ENCODE measurements around the gene ELP4.
"Not testable (repeated sequence)": the region's sequence is repeated elsewhere in the genome, so short reads cannot be mapped to it uniquely, and the experiment has no call there.

Gene ELP4, protein sequence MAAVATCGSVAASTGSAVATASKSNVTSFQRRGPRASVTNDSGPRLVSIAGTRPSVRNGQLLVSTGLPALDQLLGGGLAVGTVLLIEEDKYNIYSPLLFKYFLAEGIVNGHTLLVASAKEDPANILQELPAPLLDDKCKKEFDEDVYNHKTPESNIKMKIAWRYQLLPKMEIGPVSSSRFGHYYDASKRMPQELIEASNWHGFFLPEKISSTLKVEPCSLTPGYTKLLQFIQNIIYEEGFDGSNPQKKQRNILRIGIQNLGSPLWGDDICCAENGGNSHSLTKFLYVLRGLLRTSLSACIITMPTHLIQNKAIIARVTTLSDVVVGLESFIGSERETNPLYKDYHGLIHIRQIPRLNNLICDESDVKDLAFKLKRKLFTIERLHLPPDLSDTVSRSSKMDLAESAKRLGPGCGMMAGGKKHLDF

DNA sequence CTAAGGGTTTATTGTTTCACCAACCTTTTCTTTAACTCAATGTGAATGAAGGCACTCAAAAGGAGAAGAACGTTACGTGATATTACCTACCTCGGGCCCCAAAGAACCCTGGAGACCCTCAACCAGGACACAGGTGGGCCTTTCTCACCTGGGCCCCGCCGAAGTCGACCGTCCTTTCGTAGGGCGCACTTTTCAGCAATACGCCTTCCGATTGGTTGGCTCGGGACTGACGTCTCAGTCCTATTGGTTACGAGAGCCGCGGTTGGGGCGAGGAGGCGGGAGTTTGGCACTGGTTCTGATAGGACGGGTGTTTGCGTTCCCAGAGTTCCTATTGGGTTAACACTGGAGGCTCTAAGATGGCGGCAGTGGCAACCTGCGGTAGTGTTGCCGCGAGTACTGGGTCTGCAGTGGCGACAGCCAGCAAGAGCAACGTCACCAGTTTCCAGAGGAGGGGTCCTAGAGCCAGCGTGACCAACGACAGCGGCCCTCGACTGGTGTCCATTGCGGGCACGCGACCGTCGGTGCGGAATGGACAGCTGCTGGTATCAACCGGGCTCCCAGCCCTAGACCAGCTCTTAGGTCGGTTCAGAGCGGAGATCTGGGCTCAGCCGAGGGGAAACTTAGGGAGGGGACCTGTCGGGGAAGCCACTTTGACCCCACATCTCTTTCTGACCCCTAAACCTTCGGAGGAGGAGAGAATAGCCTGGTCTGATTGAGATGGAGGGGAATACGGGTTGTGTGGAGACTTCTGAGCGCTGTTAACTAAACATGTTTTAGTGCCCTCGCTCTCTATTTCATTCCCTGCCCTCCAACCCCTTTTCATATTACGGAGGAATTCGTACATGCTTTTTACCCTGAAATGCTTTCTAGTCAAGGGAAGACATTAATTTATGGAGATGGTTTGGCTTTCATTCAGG lies at the start of gene ELP4, which contains the start of gene IMMP1L:
Gene ELP4 (plus strand): TSS at position 339 of the 917 bp plus-strand sequence. CDS start 18 bp downstream, at position 357.
Gene IMMP1L (minus strand): TSS at position 194 of the 917 bp plus-strand sequence. CDS start 46,346 bp downstream, outside the sequence.
- peak; percentile 87 for DNase-seq (ENCODE audit: low read depth)

DNA sequence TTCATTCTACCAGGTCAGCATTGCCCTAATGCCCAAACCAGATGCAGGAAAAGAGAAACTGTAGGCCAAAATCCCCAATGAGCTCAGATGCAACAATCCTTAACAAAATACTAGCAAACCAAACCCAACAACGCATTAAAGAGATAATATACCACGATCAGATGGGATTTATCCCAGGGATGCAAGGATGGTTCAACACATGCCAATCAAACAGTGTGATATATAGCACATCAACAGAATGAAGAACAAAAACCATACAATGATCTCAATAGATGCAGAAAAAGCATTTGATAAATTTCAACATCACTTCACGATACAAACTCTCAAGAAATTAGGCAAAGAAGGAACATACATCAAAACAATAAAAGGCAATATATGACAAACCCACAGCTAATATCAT lies 45.1 kb upstream of the ELP4 start:
- DNase-seq (ENCODE audit: low read depth) = no peak

DNA sequence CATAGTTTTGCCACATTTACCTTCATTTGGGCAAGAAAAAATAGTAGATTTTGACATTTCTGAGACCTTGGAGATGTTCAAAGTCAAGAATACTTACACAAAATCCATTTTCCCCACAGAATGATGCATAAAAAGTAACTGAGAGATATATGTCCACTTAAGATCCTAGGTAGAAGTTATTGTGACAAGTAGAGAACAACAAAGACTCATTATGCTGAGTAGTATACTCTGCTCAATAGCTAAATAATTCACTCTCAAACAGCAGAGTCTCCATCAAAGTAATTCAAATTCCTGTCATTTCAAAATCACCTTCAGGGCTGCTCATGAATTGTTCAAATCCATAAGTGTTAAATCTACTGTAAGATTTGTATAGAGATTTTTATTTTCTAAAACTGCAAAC lies 35.5 kb upstream of the ELP4 start:
- no peak for DNase-seq (ENCODE audit: low read depth)

DNA sequence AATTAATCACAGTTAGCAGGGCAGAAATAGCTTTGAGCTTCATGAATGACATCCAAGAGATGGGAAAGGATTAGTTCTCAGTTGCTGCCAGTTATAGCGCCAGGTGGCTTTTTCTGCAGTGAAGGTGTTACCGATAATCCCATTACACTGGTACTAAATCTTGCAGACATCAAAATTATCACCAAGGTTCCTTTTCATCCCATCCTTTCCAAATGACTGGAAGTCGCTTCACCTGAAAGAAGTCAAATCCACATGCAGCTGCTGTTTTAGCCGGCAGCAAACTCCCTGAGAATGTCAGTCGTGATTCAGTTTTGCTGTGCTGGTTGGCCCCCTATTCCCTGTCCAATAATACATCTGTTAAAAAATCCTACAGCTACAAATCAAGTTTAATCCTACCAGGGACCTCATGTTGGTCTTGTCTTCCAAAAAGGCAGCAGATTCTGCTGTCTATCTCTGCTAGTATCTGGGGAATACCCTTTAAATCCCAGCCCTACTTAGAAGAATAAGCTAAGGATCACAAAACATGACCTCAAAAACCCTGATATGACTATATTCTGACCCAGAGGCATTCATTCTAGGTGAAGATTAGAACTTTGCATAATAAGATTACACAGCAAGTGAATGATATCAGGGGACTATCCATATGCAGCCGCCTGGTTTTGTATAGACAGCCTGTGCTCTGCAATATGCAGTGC lies 31.9 kb upstream of the ELP4 start:
- DNase-seq (ENCODE audit: low read depth) = no peak

DNA sequence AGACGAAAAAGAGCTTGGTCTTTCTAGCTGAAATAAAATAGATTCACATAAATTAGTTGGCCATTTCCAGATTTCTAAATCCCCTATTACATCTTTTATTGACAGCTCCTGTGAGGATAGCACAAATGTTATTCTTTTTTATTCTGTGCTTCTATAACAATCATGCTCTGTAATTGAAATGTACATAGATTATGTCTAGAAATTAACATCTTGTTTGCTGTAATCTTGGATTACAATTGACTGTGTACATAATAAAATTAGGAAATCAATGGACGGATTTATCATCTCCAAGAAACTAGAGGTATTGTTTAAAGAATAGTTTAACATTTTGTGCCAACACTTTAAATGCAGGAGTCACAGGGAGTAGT lies 31.4 kb upstream of the ELP4 start:
- no peak for DNase-seq (ENCODE audit: low read depth)

DNA sequence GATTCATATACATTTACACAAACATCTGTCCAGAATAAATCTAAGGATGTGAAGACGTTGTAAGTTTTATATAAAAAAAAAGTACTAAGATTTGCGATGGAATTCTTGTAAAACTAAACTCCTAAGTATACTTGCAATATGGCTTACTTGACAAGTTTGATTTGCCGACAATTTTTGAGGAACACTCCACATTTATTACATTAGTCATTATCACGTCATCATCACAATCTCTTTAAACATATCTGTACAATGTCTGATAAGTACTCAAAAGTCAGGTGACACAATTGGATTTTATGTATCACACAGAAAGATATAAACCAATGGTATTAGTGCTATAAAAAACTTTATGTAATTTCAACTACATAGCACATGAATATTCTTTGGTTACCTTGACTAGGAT lies 30.5 kb upstream of the ELP4 start:
- no peak for DNase-seq (ENCODE audit: low read depth)

DNA sequence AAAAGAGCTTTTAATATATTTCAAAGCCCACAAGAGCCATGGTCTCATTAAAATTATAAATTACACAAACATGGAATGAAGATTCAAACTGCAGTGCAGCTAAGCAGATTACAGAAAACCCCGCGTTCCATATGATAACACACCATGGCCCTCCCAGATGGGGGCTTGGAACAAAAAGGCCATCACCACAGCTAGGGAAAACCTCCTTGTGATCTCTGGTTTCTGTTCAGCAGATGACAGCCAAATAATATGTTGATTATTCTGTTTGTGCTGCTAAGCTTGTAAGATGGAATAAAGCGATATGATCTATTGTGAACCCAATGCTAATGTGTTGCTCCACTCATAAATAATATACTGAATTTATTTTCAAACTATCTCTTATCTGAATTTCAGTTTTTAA lies 28.6 kb upstream of the ELP4 start:
- no peak for DNase-seq (ENCODE audit: low read depth)

DNA sequence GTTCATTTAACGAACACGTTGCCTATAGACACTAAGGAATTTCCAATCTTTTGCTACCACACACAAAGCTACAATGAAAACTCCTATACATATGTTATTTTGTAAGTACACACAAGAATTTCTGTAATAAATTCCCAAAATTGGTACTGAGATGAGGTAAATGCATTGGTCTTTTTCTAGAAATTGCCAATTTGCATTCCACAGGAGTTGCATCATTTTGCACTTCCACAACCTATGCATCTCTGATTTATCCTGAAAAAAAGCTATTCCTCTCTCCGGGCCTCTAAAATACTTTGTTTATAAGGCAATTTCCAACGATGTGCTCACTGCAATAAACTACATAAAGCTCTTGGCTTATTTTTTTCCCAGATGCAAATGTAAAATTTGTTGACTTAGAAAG lies 25.1 kb upstream of the ELP4 start:
- no peak for DNase-seq (ENCODE audit: low read depth)

DNA sequence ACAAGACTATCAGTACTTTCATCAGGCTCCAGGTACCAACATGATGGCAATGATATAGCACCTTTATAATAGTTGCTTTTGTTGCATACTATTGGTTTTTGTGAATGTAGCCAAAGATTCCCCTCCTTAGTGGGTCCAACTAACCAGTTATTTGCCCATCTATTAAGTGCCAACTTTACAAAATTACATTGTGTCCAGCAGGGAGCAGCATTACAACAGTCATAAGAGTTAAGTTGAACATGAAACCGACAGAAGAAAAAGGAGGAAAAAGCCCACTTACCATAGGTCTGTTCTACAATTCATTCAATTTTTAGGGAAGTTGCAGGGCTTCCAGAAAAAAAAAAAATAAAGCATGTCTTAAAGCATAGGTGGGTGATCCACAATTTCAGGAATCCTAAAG lies 21.7 kb upstream of the ELP4 start:
- no peak for DNase-seq (ENCODE audit: low read depth)

DNA sequence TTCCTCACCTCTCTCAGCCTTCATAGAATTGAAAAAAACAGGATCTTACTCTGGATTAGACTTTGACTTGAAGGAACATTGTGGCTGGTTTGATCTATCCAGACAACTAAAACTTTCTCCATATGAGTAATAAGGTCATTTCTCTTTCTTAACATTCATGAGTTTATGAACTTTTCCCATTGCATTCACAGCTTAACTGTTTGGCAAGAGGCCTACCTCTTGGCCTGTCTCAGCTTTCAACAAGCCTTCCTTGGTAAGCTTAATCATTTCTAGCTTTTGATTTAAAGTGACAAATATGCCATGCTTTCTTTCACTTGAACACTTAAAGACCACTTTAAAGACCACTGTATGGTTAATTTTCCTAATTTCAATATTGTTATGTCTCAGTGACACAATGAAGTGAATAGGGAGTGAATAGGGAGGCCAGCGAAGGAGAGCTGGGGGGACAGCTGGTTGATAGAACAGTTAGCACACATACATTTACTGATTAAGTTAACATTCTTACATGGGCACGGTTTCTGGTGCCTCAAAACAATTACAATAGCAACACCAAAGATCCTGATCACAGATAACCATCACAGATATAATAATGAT lies 17.1 kb upstream of the ELP4 start:
- no peak for DNase-seq (ENCODE audit: low read depth)

DNA sequence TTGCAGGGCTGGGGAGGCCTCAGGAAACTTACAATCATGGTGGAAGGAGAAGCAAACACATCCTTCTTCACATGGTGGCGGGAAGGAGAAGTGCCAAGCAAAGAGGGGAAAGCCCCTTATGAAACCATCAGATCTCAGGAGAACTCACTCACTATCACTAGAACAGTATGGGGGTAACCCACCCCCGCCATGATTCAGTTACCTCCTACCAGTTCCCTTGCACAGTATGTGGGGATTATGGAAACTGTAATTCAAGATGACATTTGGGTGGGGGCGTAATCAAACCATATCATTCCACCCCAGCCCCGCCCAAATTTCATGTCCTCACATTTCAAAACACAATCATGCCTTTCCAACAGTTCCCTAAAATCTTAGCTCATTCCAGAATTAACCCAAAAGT lies 16.3 kb upstream of the ELP4 start:
- no peak for DNase-seq (ENCODE audit: low read depth)

DNA sequence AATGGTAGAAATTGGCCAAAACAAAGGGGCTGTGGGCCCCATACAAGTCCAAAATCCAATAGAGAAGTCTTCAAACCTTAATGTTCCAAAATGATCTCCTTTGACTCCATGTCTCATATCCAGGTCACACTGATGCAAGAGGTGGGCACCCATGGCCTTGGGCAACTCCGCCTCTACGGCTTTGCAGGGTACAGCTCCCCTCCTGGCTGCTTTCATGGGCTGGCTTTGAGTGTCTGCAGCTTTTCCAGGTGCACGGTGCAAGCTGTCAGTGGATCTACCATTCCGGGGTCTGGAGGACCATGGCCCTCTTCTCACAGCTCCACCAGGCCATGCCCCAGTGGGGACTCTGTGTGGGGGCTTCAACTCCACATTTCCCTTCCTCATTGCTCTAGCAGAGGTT lies 15.8 kb upstream of the ELP4 start:
- not testable (repeated sequence) for DNase-seq (ENCODE audit: low read depth)

DNA sequence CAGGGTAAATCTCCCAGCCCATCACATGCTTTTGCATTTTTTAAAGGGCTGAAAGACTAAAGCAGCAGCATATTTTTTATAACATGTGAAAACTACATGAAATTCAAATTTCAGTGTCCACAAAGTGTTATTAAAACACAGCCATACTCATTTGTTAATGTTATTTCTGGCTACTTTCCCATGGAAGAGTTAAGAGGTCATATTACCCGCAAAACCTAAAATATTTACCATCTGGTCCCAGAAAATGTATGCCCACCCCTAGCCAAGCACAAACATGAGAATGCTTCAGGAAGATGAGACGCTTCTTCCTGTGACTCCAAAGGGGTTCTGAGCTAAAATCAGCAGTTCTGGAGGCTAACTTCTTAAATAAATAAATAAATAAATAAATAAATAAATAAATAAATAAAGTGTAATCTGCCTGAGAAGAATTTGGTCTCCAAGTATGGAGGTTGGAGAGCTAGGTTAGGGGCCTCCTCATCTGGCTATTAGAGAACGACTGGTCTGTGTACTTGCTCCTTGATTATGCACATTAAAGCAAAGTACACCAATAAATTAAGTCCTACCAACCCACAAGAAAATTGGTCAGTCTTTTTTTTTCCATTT lies 9.9 kb upstream of the ELP4 start:
- DNase-seq (ENCODE audit: low read depth) = no peak

DNA sequence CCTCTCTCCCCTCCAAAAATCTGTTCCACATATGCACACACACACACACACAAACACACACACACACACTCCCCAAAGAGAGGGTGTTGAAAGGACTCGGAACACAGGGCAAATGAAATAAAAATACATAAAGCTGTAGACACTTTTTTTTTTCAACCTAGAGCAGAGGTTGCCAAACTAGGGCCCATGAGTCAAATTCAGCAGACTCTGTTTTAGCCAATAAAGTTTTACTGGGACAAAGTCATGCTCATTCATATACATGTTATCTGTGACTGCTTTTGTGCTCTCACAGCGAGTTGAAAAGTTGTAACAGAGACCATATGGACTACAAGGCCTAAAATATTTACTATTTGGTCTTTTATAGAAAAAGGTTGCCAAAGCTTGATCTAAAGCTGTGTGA lies 9.0 kb upstream of the ELP4 start:
- no peak for DNase-seq (ENCODE audit: low read depth)

DNA sequence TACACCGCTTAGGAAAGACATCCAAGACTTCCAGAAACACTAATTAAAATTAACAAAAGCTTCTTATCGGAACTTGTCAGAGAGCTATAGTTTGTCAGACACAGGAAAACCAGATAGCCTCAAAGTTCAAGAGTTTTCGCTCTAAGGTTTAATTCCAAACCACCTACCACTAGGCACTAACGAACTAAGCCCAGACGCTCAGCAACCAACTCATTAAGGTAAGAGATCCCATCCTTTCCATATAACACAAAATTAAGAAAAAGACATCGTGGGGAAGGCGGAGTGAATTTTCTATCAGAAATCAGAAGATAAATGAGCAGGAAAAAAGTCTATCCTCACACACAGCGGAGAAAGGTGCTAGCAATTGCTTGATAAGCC lies 527 bp upstream of the ELP4 start:
- no peak for DNase-seq (ENCODE audit: low read depth)

DNA sequence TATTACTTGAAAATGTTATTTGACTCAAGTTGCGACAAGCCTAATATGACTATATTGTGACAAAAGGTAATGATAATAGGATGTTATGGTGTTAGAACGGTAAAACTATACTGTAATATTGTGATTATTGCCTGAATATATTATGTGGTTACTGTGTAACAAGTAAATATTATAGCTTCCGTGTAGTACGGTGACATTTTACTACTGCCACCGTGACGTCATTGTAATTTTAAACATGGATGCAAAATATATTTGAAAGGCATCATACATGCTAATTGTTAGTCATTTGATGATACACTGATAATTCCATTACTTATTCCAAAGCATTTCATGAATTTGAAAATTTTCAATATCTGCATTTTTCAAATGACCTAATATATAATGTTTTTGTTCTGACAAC lies 2.5 kb downstream of the ELP4 start:
- DNase-seq (ENCODE audit: low read depth) = no peak

DNA sequence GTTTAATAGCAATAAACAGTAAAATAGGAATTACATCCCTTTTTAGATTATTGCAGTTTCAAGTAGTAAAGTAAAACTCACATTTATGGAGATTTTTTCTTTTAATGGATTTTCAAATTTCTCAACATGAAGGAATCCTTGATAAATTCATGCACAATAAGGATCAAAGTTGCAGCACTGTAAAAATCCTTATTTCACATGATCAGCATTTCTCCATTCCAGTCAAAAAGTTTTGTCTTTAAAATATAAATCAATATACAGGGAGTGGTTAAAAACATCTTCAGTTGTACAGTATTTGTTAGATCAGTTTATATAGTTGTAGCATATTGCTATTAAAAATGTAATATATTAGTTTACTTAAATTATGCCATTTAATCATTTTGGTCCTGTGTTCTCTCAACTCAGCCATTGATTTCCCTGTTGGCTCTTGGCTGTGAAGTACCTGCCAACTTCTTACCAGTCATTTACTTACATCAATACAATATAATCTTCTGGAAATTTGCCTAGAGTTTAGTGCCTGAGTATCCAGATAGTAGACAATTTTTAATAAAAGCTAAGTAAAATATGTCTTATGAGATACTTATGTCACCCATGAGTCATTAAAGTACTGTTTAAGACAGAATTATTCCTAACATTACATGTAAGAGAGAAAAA lies 12.1 kb downstream of the ELP4 start:
- DNase-seq (ENCODE audit: low read depth) = no peak

DNA sequence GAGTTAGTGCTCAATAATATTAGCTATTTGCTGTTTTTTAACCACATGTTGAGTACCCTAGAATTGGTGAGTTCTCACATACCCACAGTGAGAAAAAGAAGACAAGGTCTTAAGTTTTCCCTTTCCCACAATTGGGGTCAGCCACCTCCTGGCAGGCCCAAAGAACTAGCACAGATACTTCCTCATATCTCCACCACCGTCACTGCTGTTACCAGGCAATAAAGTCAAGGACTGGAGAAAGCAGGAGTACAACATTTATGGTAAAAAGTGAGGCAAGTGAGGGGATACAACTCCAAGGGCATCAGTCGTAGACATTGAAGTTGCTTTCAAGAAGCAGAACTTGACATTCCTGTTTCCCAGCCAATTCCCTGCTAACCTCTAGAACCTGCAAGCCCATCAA lies 19.6 kb downstream of the ELP4 start:
- DNase-seq (ENCODE audit: low read depth) = no peak

DNA sequence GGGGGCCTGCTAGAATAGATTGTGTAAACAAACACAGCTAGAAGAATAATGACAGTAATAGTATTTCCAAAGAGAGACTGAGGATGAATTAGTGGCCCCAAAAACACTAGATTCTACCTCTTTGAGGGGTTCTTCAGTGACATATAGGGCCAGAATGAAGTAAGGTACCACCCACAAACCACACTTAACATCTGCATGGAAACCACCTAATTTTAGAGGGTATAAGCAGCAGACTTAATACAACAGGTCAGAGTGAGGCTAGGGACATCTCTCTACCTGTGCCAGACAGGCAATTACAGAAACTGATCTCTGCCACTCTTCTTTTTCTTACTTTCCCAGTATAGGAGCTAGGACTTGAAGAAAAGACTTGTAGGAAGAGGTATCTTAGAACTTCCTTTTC lies 20.1 kb downstream of the ELP4 start:
- DNase-seq (ENCODE audit: low read depth) = no peak

DNA sequence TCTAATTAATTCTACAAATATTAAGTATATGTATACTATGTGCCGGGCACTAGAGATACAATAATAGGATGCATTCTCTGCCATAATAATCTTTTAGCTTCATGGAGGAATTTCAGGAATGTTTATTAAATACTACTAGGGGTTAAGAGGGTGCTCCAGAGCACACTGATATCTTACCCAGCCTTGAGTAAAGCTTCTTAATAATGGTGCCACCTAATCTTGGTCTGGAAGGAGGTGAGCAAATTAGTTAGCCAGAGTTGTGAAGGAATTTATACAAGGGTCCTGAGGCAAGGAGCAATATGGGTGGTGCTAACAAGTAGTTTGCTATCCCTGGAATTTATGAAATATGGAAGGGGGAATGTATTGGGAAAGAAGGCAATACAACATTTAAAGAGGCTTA lies 21.7 kb downstream of the ELP4 start:
- DNase-seq (ENCODE audit: low read depth) = no peak

DNA sequence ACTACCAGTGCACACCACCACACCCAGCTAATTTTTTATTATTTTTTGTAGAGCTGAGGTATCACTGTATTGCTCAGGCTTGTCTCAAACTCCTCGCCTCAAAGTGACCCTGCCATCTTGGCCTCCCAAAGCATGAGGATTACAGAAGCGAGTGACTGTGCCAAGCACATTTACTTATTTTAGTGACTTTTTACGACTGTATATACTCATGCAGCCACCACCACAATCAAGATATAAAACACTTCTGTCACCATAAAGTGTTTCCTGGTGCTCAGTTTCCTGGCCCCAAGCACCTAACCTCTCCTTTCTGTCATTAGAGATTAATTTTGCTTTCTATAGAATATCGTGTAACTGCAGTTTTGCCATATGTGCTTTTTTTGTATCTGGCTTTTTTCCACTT lies 25.9 kb downstream of the ELP4 start:
- DNase-seq (ENCODE audit: low read depth) = no peak
